Measurements from ENCODE around the gene ARHGAP28. TPM values are rescaled to one million over a fixed set of nuclear protein-coding genes. Genes with fewer than 3 reads are reported as not detected.

Gene ARHGAP28
- total RNA-seq, 2 experiments from 2014 or later: not detected

DNA sequence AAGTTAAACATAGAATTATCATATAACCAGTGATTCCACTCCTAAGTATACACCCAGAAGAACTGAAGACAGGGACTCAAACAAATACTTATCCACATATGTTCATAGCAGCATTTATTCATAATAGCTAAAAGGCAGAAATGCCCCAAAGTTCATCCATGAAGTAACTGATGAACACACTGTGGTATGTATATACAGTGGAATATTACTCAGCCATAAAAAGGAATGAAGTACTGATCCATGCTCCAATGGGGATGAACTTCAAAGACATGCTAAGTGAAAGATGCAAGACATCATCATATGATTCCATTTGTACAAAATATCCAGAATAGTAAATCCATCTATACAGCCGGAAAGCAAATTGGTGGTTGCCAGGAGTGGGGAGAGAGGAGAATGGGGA, 230.6 kb downstream of the ARHGAP28 start:
- no peaks in the 10 kb centered on the region for H3K4me1 Mint-ChIP-seq
- peaks cover 3% of the 10 kb centered on the region for H3K9me3 Mint-ChIP-seq (ENCODE audit: low read depth)
- intact Hi-C loops (cut with DNase I, micrococcal nuclease): no loop called here
- H3K36me3 Mint-ChIP-seq (ENCODE audit: low read depth): no peaks in the 10 kb centered on the region
- no peak overlapping the region for H3K4me3 Mint-ChIP-seq
- ChIA-PET POLR2A (no interaction called here), CTCF (no interaction called here)
- ATAC-seq: no peak
- no peaks in the 10 kb centered on the region for H3K27me3 Mint-ChIP-seq
- no peak overlapping the region for H3K27ac Mint-ChIP-seq
- no peak for DNase-seq

GRCh38 chr18:6960656-6961055, 231.1 kb downstream of the ARHGAP28 start:
- Mint-ChIP-seq H3K4me1 (no peaks in the 10 kb centered on the region), H3K36me3 (ENCODE audit: low read depth) (no peaks in the 10 kb centered on the region), H3K4me3 (no peak overlapping the region), H3K9me3 (ENCODE audit: low read depth) (peaks cover 3% of the 10 kb centered on the region), H3K27me3 (no peaks in the 10 kb centered on the region), H3K27ac (no peak overlapping the region)
- POLR2A ChIA-PET: no interaction called here
- DNase-seq (no peak), ATAC-seq (no peak)
- CTCF ChIA-PET: no interaction called here
- intact Hi-C loops (cut with DNase I, micrococcal nuclease): no loop called here

GRCh38 chr18:6961331-6961730, 231.8 kb downstream of the ARHGAP28 start:
- DNase-seq (no peak), ATAC-seq (no peak)
- H3K4me3 Mint-ChIP-seq: no peak overlapping the region
- intact Hi-C loops (cut with DNase I, micrococcal nuclease): no loop called here
- peaks cover 3% of the 10 kb centered on the region for H3K9me3 Mint-ChIP-seq (ENCODE audit: low read depth)
- no peak overlapping the region for H3K27ac Mint-ChIP-seq
- POLR2A ChIA-PET: no interaction called here
- no peaks in the 10 kb centered on the region for H3K36me3 Mint-ChIP-seq (ENCODE audit: low read depth)
- H3K27me3 Mint-ChIP-seq: no peaks in the 10 kb centered on the region
- no peaks in the 10 kb centered on the region for H3K4me1 Mint-ChIP-seq
- CTCF ChIA-PET: no interaction called here

- Mint-ChIP-seq H3K4me3 (no peak overlapping the region), H3K4me1 (no peaks in the 10 kb centered on the region), H3K27me3 (no peaks in the 10 kb centered on the region), H3K27ac (no peak overlapping the region), H3K36me3 (ENCODE audit: low read depth) (no peaks in the 10 kb centered on the region), H3K9me3 (ENCODE audit: low read depth) (peaks cover 3% of the 10 kb centered on the region)
- intact Hi-C loops (cut with DNase I, micrococcal nuclease): no loop called here
- POLR2A ChIA-PET: no interaction called here
- CTCF ChIA-PET: no interaction called here
- ATAC-seq (no peak), DNase-seq (no peak)
These were observed 233.3 kb downstream of the ARHGAP28 start for GRCh38 chr18:6962571-6963451.

DNA sequence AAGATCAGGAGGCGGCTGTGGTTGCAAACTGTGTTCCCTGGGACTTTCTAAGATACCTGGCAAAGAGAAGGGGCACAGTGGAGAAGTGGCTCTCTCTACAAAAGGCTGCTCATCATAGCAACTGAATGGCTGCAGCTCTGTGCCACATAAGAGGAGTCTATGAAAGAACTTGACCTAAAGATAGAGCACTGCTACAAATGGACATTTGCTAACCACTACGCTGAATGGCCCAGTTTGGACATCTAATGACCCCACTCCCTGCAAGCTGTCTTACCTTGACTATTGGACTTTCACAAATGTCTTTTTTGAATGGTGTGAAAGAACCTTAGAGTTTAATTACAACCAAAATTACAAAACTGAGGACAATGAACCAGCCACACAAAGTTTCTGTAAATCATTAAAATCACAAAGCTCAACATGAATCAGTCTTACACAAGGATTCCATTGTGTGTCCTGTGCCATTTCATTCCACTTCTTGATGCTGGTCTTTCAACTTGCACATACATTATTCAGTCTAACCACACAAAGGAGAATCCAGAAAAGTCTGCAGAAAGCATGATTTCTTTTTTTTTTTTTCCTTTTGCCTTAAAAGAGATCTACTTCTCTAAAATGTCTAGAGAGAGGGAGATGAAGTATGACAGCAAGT, 234.1 kb downstream of the ARHGAP28 start:
- peaks cover 3% of the 10 kb centered on the region for H3K9me3 Mint-ChIP-seq (ENCODE audit: low read depth)
- intact Hi-C loops (cut with DNase I, micrococcal nuclease): no loop called here
- ChIA-PET CTCF (interaction anchor here (1.0 kb wide), 1 partner anchor 603 kb away, joined by 3 read pairs; no protein-coding TSS in a partner anchor), POLR2A (no interaction called here)
- no peak for DNase-seq
- ATAC-seq: no peak
- H3K27me3 Mint-ChIP-seq: no peaks in the 10 kb centered on the region
- H3K4me3 Mint-ChIP-seq: no peak overlapping the region
- no peaks in the 10 kb centered on the region for H3K4me1 Mint-ChIP-seq
- H3K27ac Mint-ChIP-seq: no peak overlapping the region
- no peaks in the 10 kb centered on the region for H3K36me3 Mint-ChIP-seq (ENCODE audit: low read depth)
